ENCODE data around the gene COMMD1. TPM values are rescaled to one million over a fixed set of nuclear protein-coding genes. Genes with fewer than 3 reads are reported as not detected.
A peak's percentile ranks its signal among the peaks of the same experiment; 100 is the strongest.
"Not testable (repeated sequence)": the region's sequence is repeated elsewhere in the genome, so short reads cannot be mapped to it uniquely, and the experiment has no call there.

The COMMD1 gene
- 33.0 and 34.9 TPM in 2 replicates for total RNA-seq
- long read RNA-seq, transcript COMMD1-207 (2 exons, 604 nt): major isoform, 8 of 20 reads
- long read RNA-seq, transcript COMMD1-201 (3 exons, 911 nt): major isoform, 8 of 20 reads
- long read RNA-seq, partial matches to known transcripts: 0 of 20 reads
- long read RNA-seq, other reads (novel, unspliced or antisense): 4 of 20 reads

DNA sequence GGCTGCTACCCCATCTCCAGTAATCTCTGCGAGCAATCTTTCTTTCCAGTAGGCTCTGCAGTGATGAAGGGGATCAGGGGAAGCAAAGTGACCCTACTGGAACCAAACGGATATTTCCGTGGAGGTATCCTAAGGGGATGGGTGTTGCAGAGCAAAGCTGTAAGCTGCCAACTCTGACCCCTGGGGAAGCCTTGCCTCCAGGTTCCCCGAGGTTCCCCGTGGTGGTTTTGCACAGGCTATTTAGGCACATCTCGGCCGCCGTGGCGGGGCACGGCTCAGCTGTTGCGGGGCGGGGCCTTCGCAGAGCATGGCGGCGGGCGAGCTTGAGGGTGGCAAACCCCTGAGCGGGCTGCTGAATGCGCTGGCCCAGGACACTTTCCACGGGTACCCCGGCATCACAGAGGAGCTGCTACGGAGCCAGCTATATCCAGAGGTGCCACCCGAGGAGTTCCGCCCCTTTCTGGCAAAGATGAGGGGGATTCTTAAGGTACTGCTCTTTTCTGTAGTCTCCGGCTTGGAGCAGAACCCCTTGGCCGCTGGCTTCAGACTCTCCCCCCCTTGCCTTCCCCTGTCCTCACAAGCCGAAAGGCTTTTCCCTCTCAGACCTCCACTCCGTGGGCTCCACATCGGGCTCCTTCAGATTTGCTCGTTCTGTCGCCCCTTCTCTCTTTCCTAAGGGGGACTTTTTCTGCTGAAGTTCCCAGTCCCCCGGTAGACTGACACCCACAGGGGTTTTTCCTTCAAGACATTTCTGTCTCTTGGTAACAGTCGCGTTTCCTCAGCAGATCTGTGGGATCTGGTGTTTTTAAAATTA lies at the start of gene COMMD1:
TSS of gene COMMD1 (plus strand) at position 303 of the 814 bp plus-strand sequence. CDS start at position 308, 5 bp downstream.
- peak within 1 kb of the TSS; percentile 95 for H3K4me3 Mint-ChIP-seq (ENCODE audit: low read depth)
- TF ChIP-seq, protein P1, sequence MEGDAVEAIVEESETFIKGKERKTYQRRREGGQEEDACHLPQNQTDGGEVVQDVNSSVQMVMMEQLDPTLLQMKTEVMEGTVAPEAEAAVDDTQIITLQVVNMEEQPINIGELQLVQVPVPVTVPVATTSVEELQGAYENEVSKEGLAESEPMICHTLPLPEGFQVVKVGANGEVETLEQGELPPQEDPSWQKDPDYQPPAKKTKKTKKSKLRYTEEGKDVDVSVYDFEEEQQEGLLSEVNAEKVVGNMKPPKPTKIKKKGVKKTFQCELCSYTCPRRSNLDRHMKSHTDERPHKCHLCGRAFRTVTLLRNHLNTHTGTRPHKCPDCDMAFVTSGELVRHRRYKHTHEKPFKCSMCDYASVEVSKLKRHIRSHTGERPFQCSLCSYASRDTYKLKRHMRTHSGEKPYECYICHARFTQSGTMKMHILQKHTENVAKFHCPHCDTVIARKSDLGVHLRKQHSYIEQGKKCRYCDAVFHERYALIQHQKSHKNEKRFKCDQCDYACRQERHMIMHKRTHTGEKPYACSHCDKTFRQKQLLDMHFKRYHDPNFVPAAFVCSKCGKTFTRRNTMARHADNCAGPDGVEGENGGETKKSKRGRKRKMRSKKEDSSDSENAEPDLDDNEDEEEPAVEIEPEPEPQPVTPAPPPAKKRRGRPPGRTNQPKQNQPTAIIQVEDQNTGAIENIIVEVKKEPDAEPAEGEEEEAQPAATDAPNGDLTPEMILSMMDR (IDR thresholded peaks at IDR 0.05; ENCODE audit: unreplicated experiment): no peak
- peak within 1 kb of the TSS; percentile 87 for H3K27ac Mint-ChIP-seq
- no peaks in the 10 kb centered on the region for H3K27me3 Mint-ChIP-seq
- peaks cover 3% of the 10 kb centered on the region for H3K4me1 Mint-ChIP-seq (ENCODE audit: low read depth)
- no peaks in the 10 kb centered on the region for H3K36me3 Mint-ChIP-seq (ENCODE audit: insufficient read depth)
- DNase-seq (ENCODE audit: low spot score, unreplicated experiment): peak; percentile 52
- no peaks in the 10 kb centered on the region for H3K9me3 Mint-ChIP-seq (ENCODE audit: low read depth)

DNA sequence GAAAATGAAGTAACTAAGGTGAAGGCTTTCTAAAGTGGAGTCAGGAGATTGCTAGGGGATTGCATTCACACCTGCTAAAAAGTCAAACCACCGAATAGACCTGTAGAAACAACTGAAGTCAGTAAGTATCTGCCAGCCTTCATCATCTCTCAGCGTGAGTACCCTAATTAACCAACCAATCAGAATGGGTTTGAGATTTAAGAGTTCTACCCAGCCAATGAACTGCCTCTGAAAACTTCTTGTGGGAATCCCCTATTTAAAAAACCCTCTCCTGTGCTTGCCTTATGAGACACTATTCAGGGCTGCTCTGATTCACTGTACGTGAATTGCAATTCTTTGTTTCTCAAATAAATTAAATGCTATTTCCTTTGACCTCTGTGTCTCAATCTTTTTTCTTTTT lies 48.2 kb upstream of the COMMD1 start:
- no peaks in the 10 kb centered on the region for H3K9me3 Mint-ChIP-seq (ENCODE audit: low read depth)
- TF ChIP-seq, protein P1 (IDR thresholded peaks at IDR 0.05; ENCODE audit: unreplicated experiment): no peak
- H3K27ac Mint-ChIP-seq: no peak overlapping the region
- H3K4me1 Mint-ChIP-seq (ENCODE audit: low read depth): peaks cover 7% of the 10 kb centered on the region
- peaks cover 3% of the 10 kb centered on the region for H3K36me3 Mint-ChIP-seq (ENCODE audit: insufficient read depth)
- H3K27me3 Mint-ChIP-seq: no peaks in the 10 kb centered on the region
- DNase-seq (ENCODE audit: low spot score, unreplicated experiment): no peak
- H3K4me3 Mint-ChIP-seq (ENCODE audit: low read depth): no peak overlapping the region

DNA sequence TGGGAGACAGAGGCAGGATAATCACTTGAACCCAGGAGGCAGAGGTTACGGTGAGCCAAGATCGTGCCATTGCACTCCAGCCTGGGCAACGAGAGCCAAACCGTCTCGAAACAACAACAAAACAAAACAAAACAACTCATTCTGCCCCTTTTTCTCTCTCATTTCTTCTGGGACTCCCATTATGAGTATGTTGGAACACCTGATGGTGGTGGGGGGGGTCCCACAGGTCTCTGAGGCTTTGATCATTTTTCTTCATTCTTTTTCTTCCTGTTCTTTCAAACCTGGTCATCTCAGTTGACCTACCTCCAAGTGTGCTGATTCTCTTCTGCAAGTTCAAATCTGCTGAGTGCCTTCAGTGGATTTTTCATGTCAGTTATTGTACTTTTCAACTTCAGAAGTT lies 43.4 kb upstream of the COMMD1 start:
- Mint-ChIP-seq H3K36me3 (ENCODE audit: insufficient read depth) (peaks cover 25% of the 10 kb centered on the region), H3K4me3 (ENCODE audit: low read depth) (no peak overlapping the region), H3K27me3 (no peaks in the 10 kb centered on the region), H3K27ac (no peak overlapping the region), H3K9me3 (ENCODE audit: low read depth) (no peaks in the 10 kb centered on the region), H3K4me1 (ENCODE audit: low read depth) (no peaks in the 10 kb centered on the region)
- TF ChIP-seq, protein P1 (IDR thresholded peaks at IDR 0.05; ENCODE audit: unreplicated experiment): no peak
- no peak for DNase-seq (ENCODE audit: low spot score, unreplicated experiment)

DNA sequence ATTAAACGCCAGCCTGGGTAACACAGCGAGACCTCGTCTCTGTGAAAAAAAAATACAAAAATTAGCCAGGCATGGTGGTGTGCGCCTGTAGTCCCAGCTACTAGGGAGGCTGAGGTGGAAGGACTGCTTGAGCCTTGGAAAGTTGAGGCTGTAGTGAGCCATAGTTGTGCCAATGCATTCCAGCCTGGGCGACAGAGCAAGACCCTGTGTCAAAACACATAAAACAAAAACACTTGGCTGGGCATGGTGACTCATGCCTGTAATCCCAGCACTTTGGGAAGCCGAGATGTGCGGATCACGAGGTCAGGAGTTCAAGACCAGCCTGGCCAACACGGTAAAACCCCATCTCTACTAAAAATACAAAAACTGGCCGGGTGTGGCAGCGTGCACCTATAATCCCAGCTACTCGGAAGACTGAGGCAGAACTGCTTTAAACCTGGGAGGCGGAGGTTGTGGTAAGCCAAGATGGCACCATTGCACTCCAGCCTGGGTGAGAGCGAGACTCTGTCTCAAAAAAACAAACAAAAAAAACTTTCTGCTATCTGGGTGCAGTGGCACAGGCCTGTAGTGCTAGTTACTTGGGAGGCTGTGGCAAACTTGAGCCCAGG lies 38.9 kb upstream of the COMMD1 start:
- not testable (repeated sequence) for H3K4me3 Mint-ChIP-seq (ENCODE audit: low read depth); H3K4me1 Mint-ChIP-seq (ENCODE audit: low read depth); H3K27me3 Mint-ChIP-seq; H3K27ac Mint-ChIP-seq; H3K9me3 Mint-ChIP-seq (ENCODE audit: low read depth); DNase-seq (ENCODE audit: low spot score, unreplicated experiment)
- H3K36me3 Mint-ChIP-seq (ENCODE audit: insufficient read depth): peaks cover 41% of the 10 kb centered on the region

DNA sequence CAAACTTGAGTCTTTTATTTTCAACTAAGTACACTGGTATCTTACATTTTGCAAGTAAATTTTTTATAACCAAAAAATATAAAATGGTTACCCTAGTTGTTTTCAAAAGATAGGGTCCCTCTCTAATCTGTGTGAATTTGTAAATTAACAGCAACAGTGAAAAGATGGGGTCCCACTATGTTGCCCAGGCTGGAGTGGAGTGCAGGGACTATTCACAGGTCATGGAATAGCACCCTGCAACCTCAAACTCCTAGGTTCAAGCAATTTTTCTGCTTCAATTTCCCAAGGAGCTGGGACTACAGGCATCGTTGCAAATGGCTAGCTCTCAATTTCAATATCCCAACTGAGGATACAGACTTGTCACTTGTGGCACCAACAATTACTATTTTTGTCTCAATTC lies 29.1 kb upstream of the COMMD1 start:
- H3K9me3 Mint-ChIP-seq (ENCODE audit: low read depth): no peaks in the 10 kb centered on the region
- no peak overlapping the region for H3K27ac Mint-ChIP-seq
- no peak for DNase-seq (ENCODE audit: low spot score, unreplicated experiment)
- H3K4me1 Mint-ChIP-seq (ENCODE audit: low read depth): no peaks in the 10 kb centered on the region
- H3K27me3 Mint-ChIP-seq: no peaks in the 10 kb centered on the region
- peaks cover 37% of the 10 kb centered on the region for H3K36me3 Mint-ChIP-seq (ENCODE audit: insufficient read depth)
- TF ChIP-seq, protein P1 (IDR thresholded peaks at IDR 0.05; ENCODE audit: unreplicated experiment): no peak
- H3K4me3 Mint-ChIP-seq (ENCODE audit: low read depth): no peak overlapping the region
